ENCODE measurements around the gene CIDEC. TPM values are rescaled to one million over a fixed set of nuclear protein-coding genes. Genes with fewer than 3 reads are reported as not detected.

The CIDEC gene
- total and polyA plus RNA-seq, 2 of the 13 experiments (the other 11 are each of a cell fraction or from before 2014, with no cell fraction given) = 2.5 to 10.4 TPM

DNA sequence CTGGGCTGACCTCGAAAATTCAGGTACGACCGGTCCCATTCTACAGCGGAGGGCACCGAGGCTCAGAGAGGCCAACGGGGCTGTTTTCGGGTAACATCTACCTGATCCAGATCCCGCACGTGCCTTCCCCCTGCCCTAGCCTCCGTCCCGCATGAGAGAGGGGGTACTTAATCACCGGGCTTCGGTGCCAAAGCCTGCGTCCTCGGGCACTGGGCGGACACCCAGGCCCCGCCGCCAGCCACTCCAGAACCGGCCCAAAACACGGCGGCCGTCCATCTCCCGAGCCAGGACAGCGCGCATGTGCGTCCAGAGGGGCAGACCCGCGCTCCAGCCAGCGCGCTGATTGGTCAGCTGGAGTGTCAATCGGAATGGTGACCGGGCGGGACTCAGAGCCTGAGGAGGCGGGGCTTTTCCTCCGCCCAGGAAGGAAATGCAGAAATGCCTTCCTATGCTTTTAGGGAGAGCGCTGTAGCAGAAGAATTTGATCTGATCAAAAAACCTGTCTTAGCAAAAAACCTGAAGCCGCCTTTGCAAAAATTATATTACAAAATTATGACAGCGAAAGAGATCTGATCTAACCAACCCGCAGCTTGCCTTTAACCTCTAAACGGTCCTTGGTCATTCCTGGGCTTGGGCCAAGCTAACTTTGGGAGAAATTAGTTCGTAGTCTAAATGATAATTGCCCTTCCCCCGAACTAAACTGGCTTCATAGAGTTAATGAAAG, 36.2 kb downstream of the CIDEC start, which contains the start of gene RPUSD3 (continued):
- TF ChIP-seq, protein P1, sequence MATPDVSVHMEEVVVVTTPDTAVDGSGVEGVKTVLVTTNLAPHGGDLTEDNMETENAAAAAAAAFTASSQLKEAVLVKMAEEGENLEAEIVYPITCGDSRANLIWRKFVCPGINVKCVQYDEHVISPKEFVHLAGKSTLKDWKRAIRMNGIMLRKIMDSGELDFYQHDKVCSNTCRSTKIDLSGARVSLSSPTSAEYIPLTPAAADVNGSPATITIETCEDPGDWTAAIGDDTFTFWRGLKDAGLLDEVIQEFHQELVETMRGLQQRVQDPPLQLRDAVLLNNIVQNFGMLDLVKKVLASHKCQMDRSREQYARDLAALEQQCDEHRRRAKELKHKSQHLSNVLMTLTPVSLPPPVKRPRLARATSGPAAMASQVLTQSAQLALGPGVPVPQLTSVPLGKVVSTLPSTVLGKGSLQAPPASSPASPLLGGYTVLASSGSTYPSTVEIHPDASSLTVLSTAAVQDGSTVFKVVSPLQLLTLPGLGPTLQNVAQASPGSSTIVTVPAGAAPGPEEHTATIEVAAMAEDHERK (CRISPR knock-in tag; IDR thresholded peaks at IDR 0.05; ENCODE audit: low read depth) = no peak
- TF ChIP-seq THRA (CRISPR knock-in tag; IDR thresholded peaks at IDR 0.05; ENCODE audit: borderline replicate concordance) (no peak), KDM5A (IDR thresholded peaks at IDR 0.05; ENCODE audit: borderline replicate concordance, low read length) (no peak), ZNF225 (CRISPR knock-in tag; IDR thresholded peaks at IDR 0.05) (no peak), PRMT3 (CRISPR knock-in tag; IDR thresholded peaks at IDR 0.05; ENCODE audit: borderline replicate concordance, low read depth) (no peak), MEIS2 (CRISPR knock-in tag; IDR thresholded peaks at IDR 0.05) (no peak), ZNF572 (CRISPR knock-in tag; IDR thresholded peaks at IDR 0.05) (no peak), ZBTB49 (CRISPR knock-in tag; IDR thresholded peaks at IDR 0.05; ENCODE audit: borderline replicate concordance) (no peak), SP1 (IDR thresholded peaks at IDR 0.05) (no peak), SP1 (CRISPR knock-in tag; IDR thresholded peaks at IDR 0.05) (peak; percentile 76), HDAC2 (CRISPR knock-in tag; IDR thresholded peaks at IDR 0.05) (peak; percentile 40; the same call in 1 of the 2 replicates), SIX4 (CRISPR knock-in tag; IDR thresholded peaks at IDR 0.05) (no peak), FOXK1 (CRISPR knock-in tag; IDR thresholded peaks at IDR 0.05; ENCODE audit: borderline replicate concordance, low read depth) (no peak), RBFOX2 (IDR thresholded peaks at IDR 0.05; ENCODE audit: low read depth, low read length) (peak; percentile 89)
- TF ChIP-seq, protein P2, sequence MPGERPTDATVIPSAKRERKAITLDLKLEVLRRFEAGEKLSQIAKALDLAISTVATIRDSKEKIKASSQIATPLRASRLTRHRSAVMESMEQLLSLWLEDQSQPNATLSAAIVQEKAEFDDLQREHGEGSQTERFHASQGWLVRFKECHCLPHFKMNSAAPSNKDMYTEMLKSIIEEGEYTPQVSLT (CRISPR knock-in tag; IDR thresholded peaks at IDR 0.05; ENCODE audit: borderline replicate concordance, low read depth) = no peak
- TF ChIP-seq, protein P3, sequence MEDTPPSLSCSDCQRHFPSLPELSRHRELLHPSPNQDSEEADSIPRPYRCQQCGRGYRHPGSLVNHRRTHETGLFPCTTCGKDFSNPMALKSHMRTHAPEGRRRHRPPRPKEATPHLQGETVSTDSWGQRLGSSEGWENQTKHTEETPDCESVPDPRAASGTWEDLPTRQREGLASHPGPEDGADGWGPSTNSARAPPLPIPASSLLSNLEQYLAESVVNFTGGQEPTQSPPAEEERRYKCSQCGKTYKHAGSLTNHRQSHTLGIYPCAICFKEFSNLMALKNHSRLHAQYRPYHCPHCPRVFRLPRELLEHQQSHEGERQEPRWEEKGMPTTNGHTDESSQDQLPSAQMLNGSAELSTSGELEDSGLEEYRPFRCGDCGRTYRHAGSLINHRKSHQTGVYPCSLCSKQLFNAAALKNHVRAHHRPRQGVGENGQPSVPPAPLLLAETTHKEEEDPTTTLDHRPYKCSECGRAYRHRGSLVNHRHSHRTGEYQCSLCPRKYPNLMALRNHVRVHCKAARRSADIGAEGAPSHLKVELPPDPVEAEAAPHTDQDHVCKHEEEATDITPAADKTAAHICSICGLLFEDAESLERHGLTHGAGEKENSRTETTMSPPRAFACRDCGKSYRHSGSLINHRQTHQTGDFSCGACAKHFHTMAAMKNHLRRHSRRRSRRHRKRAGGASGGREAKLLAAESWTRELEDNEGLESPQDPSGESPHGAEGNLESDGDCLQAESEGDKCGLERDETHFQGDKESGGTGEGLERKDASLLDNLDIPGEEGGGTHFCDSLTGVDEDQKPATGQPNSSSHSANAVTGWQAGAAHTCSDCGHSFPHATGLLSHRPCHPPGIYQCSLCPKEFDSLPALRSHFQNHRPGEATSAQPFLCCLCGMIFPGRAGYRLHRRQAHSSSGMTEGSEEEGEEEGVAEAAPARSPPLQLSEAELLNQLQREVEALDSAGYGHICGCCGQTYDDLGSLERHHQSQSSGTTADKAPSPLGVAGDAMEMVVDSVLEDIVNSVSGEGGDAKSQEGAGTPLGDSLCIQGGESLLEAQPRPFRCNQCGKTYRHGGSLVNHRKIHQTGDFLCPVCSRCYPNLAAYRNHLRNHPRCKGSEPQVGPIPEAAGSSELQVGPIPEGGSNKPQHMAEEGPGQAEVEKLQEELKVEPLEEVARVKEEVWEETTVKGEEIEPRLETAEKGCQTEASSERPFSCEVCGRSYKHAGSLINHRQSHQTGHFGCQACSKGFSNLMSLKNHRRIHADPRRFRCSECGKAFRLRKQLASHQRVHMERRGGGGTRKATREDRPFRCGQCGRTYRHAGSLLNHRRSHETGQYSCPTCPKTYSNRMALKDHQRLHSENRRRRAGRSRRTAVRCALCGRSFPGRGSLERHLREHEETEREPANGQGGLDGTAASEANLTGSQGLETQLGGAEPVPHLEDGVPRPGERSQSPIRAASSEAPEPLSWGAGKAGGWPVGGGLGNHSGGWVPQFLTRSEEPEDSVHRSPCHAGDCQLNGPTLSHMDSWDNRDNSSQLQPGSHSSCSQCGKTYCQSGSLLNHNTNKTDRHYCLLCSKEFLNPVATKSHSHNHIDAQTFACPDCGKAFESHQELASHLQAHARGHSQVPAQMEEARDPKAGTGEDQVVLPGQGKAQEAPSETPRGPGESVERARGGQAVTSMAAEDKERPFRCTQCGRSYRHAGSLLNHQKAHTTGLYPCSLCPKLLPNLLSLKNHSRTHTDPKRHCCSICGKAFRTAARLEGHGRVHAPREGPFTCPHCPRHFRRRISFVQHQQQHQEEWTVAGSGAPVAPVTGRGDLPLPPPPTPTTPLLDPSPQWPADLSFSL (CRISPR knock-in tag; IDR thresholded peaks at IDR 0.05) = no peak

All from HepG2 (cell line).